NCI-H1092 (cell line): ENCODE results near the gene HLA-DOA.

ENCODE experiments used
- DNase-seq: peaks from one replicate; lab custom pipeline; 2025; lab: John Stamatoyannopoulos, UW

Gene HLA-DOA

GRCh38 chr6:32963866-32964265 is 45.5 kb downstream of the HLA-DOA start:
- DNase-seq: no peak

- no peak for DNase-seq
Observed at GRCh38 chr6:32962213-32962826, 47.1 kb downstream of the HLA-DOA start.

- no peak for DNase-seq
Observed at GRCh38 chr6:32960563-32960962, 48.8 kb downstream of the HLA-DOA start.

- no peak for DNase-seq
Observed at GRCh38 chr6:32956176-32956575, 53.2 kb downstream of the HLA-DOA start.

- DNase-seq: no peak
Observed at GRCh38 chr6:32954986-32955802, 54.2 kb downstream of the HLA-DOA start.

- DNase-seq: no peak
Observed at GRCh38 chr6:32954267-32954666, 55.1 kb downstream of the HLA-DOA start.
